Kidney (tissue), 14 donors: ENCODE results near the gene EIF5A. TPM values are rescaled to one million over a fixed set of nuclear protein-coding genes. Genes with fewer than 3 reads are reported as not detected.

Experiments
- DNase-seq, 5 donors: peaks; one replicate each; pipeline ENCODE4 v3.0.0-alpha.2; 2013 to 2020
- FAIRE-seq: peaks from 2 replicates; lab custom pipeline; 2012; peaks lifted over from hg19 to GRCh38; lab: Jason Lieb, UNC
- H3K27ac ChIP-seq, 2 donors: one replicate each; pipeline ENCODE4 v1.7.0; 2013; ENCODE audit warnings: low read depth in 2 of 2, low read length in 2 of 2, inconsistent platforms in 1 of 2
- H3K27me3 ChIP-seq: one replicate; pipeline ENCODE4 v1.7.1; 2013; ENCODE audit warnings: low read length, inconsistent platforms; ENCODE audit not compliant: control insufficient read depth, insufficient read depth
- H3K36me3 ChIP-seq, 3 donors: one replicate each; pipeline versions ENCODE4 v1.7.0 to v1.7.1; 2013; ENCODE audit warnings: low read length in 3 of 3, control low read depth in 1 of 3, inconsistent platforms in 1 of 3; ENCODE audit not compliant: insufficient read depth in 3 of 3, control insufficient read depth in 2 of 3
- H3K4me1 ChIP-seq, 3 donors: one replicate each; pipeline versions ENCODE4 v1.7.0 to v1.7.1; 2013; ENCODE audit warnings: low read length in 3 of 3, inconsistent platforms in 1 of 3, low read depth in 1 of 3; ENCODE audit not compliant: control insufficient read depth in 2 of 3, insufficient read depth in 2 of 3
- H3K4me3 ChIP-seq, 3 donors: one replicate each; pipeline versions ENCODE4 v1.7.0 to v1.8.1; 2013; ENCODE audit warnings: low read length in 3 of 3, control low read depth in 1 of 3, inconsistent platforms in 1 of 3
- H3K9ac ChIP-seq, 3 donors: one replicate each; pipeline versions ENCODE4 v1.7.0 to v1.7.1; 2013; ENCODE audit warnings: low read length in 3 of 3, control low read depth in 1 of 3, inconsistent platforms in 1 of 3
- H3K9me3 ChIP-seq, 3 donors: one replicate each; pipeline versions ENCODE4 v1.7.0 to v1.7.1; 2013; ENCODE audit warnings: low read length in 3 of 3, control low read depth in 1 of 3, inconsistent platforms in 1 of 3; ENCODE audit not compliant: control insufficient read depth in 2 of 3, insufficient read depth in 1 of 3
- CTCF ChIP-seq: IDR thresholded peaks from 3 replicates; pipeline ENCODE4 v1.5.1; 2012; ENCODE audit warnings: mild to moderate bottlenecking, moderate library complexity, borderline replicate concordance; ENCODE audit not compliant: insufficient read depth; ENCODE audit errors: extremely low read depth
- intact Hi-C: fragments of 100-400 bp; cut with DNase I; formaldehyde crosslinking; loops from one replicate; pipeline ENCODE4 v1.11.1; 2022
- polyA plus RNA-seq: library from polyadenylated mRNA; stranded (reverse); fragments of 350-450 nt; fragmentation: Illumina TruSeq; extraction: RNeasy Lipid Tissue Mini Kit (QIAGEN cat#74804); gene quantifications from one replicate; pipeline ENCODE4 v1.2.3, GENCODE V29; 2014; ENCODE audit warnings: low read depth, low replicate concordance; ENCODE audit not compliant: insufficient read depth
- total RNA-seq: library from RNA; stranded (reverse); fragmentation: NEBNext Ultra II Directional; extraction: Animal tissue kit (Norgen Biotek cat#: 25700); gene quantifications from one replicate; pipeline ENCODE4 v1.2.1, GENCODE V29; 2021
- donor health status: control.
- donor health status: control.
- donor health status: control.
- donor health status: control.
- donor health status: control.
- donor health status: DM: yes; HTN: yes; CAD: no.
- donor health status: Normal renal cell carcinoma (clear cell type).

Gene EIF5A
- total and polyA plus RNA-seq, 2 donors from 2014 or later: 306 to 434 TPM

- peak overlapping the region in 1 of 2 donors; percentile 51 for H3K27ac ChIP-seq
- TF ChIP-seq CTCF: no peak
- no peak for FAIRE-seq
- DNase-seq: no peak
- peaks cover 8 to 49% (median 33%) of the 10 kb centered on the region in 3 donors for H3K36me3 ChIP-seq
- no peak overlapping the region for H3K9ac ChIP-seq
- intact Hi-C loops: no loop called here
- no peak overlapping the region for H3K4me3 ChIP-seq
- H3K4me1 ChIP-seq: peaks cover 0 to 42% (median 15%) of the 10 kb centered on the region in 3 donors
- H3K9me3 ChIP-seq: no peaks in the 10 kb centered on the region
- H3K27me3 ChIP-seq: no peaks in the 10 kb centered on the region
Measured at GRCh38 chr17:7318121-7318860, 10.9 kb downstream of the EIF5A start.

- Histone ChIP-seq H3K4me3 (peak overlapping the region in 1 of 3 donors; percentile 25), H3K27me3 (no peaks in the 10 kb centered on the region), H3K9ac (no peak overlapping the region), H3K27ac (peak overlapping the region; percentile 3 to 79), H3K36me3 (peaks cover 5 to 47% (median 33%) of the 10 kb centered on the region in 3 donors), H3K9me3 (no peaks in the 10 kb centered on the region), H3K4me1 (peaks cover 0 to 21% (median 3%) of the 10 kb centered on the region in 3 donors)
- DNase-seq (no peak), FAIRE-seq (no peak)
- no peak for TF ChIP-seq CTCF
- intact Hi-C loops: no loop called here
Measured at GRCh38 chr17:7321466-7321865, 14.0 kb downstream of the EIF5A start.

- H3K27me3 ChIP-seq: no peaks in the 10 kb centered on the region
- H3K4me1 ChIP-seq: peaks cover 0 to 21% (median 3%) of the 10 kb centered on the region in 3 donors
- H3K9ac ChIP-seq: no peak overlapping the region
- peaks cover 5 to 42% (median 28%) of the 10 kb centered on the region in 3 donors for H3K36me3 ChIP-seq
- DNase-seq (no peak), FAIRE-seq (no peak)
- no peaks in the 10 kb centered on the region for H3K9me3 ChIP-seq
- no peak overlapping the region for H3K27ac ChIP-seq
- intact Hi-C loops: no loop called here
- TF ChIP-seq CTCF: no peak
- H3K4me3 ChIP-seq: no peak overlapping the region
Measured at GRCh38 chr17:7322520-7323194, 15.2 kb downstream of the EIF5A start.
